ENCODE measurements around the gene UST. TPM values are rescaled to one million over a fixed set of nuclear protein-coding genes. Genes with fewer than 3 reads are reported as not detected.

The UST gene
- total and polyA plus RNA-seq, 2 experiments from 2014 or later, result 2.9 to 4.0 TPM

DNA sequence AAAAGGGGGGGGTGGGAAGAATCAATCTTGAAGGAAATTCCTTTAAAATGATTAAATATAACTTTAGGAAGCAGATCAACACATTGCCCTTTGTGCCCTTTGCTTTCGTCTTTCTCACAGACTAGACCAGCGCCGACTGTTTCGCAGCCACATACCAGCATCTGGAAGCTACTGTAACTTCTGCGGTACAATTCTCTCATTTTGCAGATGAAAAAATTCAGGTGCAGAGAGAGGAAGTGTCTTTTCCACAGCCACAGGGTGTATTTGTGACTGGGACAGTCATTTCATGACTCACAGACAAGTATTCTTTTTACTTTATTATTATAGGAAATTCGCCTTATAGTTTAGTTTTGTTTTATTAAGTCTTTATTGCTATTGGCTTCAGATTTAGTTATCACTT is 84.2 kb downstream of the UST start:
- Histone ChIP-seq H3K9me3 (ENCODE audit: low read depth) (no peaks in the 10 kb centered on the region), H3K4me1 (ENCODE audit: low read depth) (no peaks in the 10 kb centered on the region), H3K4me3 (no peak overlapping the region), H3K27me3 (no peaks in the 10 kb centered on the region), H3K27ac (no peak overlapping the region), H3K36me3 (no peaks in the 10 kb centered on the region)
- no peak for DNase-seq (ENCODE audit: low read depth in 1 of 2, low spot score in 1 of 2)
- TF ChIP-seq, protein P1, sequence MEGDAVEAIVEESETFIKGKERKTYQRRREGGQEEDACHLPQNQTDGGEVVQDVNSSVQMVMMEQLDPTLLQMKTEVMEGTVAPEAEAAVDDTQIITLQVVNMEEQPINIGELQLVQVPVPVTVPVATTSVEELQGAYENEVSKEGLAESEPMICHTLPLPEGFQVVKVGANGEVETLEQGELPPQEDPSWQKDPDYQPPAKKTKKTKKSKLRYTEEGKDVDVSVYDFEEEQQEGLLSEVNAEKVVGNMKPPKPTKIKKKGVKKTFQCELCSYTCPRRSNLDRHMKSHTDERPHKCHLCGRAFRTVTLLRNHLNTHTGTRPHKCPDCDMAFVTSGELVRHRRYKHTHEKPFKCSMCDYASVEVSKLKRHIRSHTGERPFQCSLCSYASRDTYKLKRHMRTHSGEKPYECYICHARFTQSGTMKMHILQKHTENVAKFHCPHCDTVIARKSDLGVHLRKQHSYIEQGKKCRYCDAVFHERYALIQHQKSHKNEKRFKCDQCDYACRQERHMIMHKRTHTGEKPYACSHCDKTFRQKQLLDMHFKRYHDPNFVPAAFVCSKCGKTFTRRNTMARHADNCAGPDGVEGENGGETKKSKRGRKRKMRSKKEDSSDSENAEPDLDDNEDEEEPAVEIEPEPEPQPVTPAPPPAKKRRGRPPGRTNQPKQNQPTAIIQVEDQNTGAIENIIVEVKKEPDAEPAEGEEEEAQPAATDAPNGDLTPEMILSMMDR (IDR thresholded peaks at IDR 0.05; ENCODE audit: low read depth, low read length), result no peak

DNA sequence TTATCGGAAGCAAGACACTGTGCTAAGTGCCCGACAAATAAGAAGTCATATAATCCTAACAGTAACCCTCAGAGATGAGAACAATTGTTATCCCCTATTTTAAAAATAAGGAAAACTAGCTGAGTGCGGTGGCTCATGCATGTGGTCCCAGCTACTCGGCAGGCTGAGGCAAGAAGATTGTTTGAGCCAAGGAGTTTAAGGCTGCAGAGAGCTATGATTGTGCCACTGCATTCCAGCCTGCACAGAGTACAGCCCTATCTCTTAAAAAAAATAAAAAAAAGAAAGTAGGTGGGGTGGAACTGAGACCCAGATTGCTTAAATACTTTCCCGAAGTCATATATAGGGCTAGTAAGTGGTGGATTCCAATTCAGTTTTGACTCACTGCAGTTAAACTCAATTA is 84.7 kb downstream of the UST start:
- no peaks in the 10 kb centered on the region for H3K27me3 ChIP-seq
- H3K4me3 ChIP-seq, result no peak overlapping the region
- peak in 1 of 2 donors; percentile 72 for DNase-seq (ENCODE audit: low read depth in 1 of 2, low spot score in 1 of 2)
- H3K9me3 ChIP-seq (ENCODE audit: low read depth), result no peaks in the 10 kb centered on the region
- H3K4me1 ChIP-seq (ENCODE audit: low read depth), result no peaks in the 10 kb centered on the region
- no peaks in the 10 kb centered on the region for H3K36me3 ChIP-seq
- TF ChIP-seq, protein P1 (IDR thresholded peaks at IDR 0.05; ENCODE audit: low read depth, low read length), result no peak
- H3K27ac ChIP-seq, result no peak overlapping the region

DNA sequence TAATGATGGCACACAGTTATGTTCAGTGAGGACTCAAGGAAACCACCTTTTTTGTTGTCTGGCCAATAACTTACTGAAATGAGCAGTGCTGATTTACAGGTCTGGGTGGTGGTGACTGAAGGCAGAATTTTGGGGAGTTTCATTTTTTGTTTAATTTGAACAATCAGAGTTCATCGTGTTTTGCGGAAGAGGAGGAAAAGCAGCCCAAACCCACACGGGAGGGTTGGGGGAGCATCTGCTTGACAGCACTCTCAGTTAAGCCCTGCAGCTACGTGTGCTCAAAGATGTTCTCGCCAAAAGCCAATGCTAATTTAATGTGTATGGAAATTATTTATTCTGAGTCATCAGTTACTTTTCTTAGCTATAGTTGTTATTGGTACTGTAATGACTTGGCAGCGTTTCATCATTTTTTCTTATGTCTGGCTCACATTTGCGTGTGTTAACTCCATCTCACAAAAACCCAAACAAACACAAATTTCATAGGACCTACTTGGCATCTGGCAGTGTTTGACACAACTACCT is 89.2 kb downstream of the UST start:
- H3K9me3 ChIP-seq (ENCODE audit: low read depth), result no peaks in the 10 kb centered on the region
- no peaks in the 10 kb centered on the region for H3K27me3 ChIP-seq
- H3K36me3 ChIP-seq, result no peaks in the 10 kb centered on the region
- no peak overlapping the region for H3K4me3 ChIP-seq
- H3K4me1 ChIP-seq (ENCODE audit: low read depth), result no peaks in the 10 kb centered on the region
- DNase-seq (ENCODE audit: low read depth in 1 of 2, low spot score in 1 of 2), result peak in 1 of 2 donors; percentile 48
- TF ChIP-seq, protein P1 (IDR thresholded peaks at IDR 0.05; ENCODE audit: low read depth, low read length), result no peak
- no peak overlapping the region for H3K27ac ChIP-seq

DNA sequence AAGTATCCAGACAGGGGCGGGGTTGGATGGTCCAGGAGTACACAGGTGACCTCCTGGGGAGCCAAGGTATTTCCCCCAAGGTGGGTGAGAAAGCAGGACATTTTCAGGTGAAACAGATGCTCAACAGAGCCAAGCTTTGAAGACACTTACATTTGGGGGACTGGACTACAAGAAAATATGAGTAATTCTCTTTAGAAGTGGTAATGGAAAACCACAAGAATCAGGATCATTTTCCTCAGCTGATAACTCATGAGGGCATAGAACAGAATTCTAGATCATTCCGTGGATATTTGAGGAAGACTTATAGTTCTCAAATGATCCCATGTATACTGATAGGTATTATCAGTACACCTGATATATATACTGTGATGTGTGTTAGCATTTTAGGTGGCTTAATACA is 89.9 kb downstream of the UST start:
- Histone ChIP-seq H3K27ac (no peak overlapping the region), H3K36me3 (no peaks in the 10 kb centered on the region), H3K4me3 (no peak overlapping the region), H3K9me3 (ENCODE audit: low read depth) (no peaks in the 10 kb centered on the region), H3K27me3 (no peaks in the 10 kb centered on the region), H3K4me1 (ENCODE audit: low read depth) (no peaks in the 10 kb centered on the region)
- DNase-seq (ENCODE audit: low read depth in 1 of 2, low spot score in 1 of 2), result no peak
- TF ChIP-seq, protein P1 (IDR thresholded peaks at IDR 0.05; ENCODE audit: low read depth, low read length), result no peak

DNA sequence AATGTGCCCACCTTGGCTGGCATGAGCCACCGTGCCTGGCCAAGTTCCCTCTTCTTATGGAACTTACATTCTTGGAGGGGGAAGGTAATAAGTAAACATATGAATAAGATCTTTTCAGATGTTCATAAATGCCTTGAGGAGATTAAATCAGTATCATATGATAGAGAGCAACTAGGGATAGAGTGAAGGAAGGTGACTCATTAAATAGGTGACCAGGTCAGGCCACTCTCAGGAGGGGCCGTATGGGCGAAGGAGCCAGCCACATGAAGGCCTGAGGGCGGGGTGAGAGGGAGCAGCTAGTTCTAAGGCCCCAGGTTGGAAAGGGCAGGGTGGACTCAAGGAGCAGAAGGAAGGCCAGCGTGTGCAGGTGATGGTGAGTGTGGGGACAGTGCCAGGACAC is 91.1 kb downstream of the UST start:
- no peak overlapping the region for H3K27ac ChIP-seq
- no peak for DNase-seq (ENCODE audit: low read depth in 1 of 2, low spot score in 1 of 2)
- no peaks in the 10 kb centered on the region for H3K36me3 ChIP-seq
- no peaks in the 10 kb centered on the region for H3K9me3 ChIP-seq (ENCODE audit: low read depth)
- no peak overlapping the region for H3K4me3 ChIP-seq
- TF ChIP-seq, protein P1 (IDR thresholded peaks at IDR 0.05; ENCODE audit: low read depth, low read length), result no peak
- no peaks in the 10 kb centered on the region for H3K4me1 ChIP-seq (ENCODE audit: low read depth)
- no peaks in the 10 kb centered on the region for H3K27me3 ChIP-seq

DNA sequence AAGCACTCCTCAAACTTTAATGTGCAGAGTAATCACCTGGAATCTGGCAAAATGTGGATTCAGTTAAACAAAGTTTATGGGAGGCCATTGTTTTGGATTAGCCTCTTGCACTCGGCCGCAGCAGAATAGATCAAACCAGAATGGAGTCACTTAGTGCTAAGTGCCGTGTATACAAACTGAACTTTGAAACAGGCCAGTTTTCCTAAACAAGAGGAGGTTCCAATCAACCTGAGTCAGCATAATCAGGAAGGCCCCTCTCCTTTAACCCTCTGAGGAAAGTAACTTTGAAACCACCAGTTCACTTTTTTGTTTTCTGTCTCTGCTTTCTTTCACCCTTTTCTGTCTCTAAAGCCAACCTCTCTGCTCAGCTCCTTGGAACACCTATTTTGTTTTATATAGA is 92.2 kb downstream of the UST start:
- Histone ChIP-seq H3K9me3 (ENCODE audit: low read depth) (no peaks in the 10 kb centered on the region), H3K27ac (no peak overlapping the region), H3K4me1 (ENCODE audit: low read depth) (no peaks in the 10 kb centered on the region), H3K36me3 (no peaks in the 10 kb centered on the region), H3K4me3 (no peak overlapping the region), H3K27me3 (no peaks in the 10 kb centered on the region)
- no peak for DNase-seq (ENCODE audit: low read depth in 1 of 2, low spot score in 1 of 2)
- TF ChIP-seq, protein P1 (IDR thresholded peaks at IDR 0.05; ENCODE audit: low read depth, low read length), result no peak

All from cardiac muscle cell (in vitro differentiated cells and primary cell).